Ascending aorta (tissue), 2 donors: ENCODE measurements around the gene SCYL1. TPM values are rescaled to one million over a fixed set of nuclear protein-coding genes. Genes with fewer than 3 reads are reported as not detected.

Source experiments
- DNase-seq, 2 donors: peaks; one replicate each; pipeline ENCODE4 v3.0.0-alpha.2; 2019; ENCODE audit warnings: low spot score in 2 of 2
- H3K27ac ChIP-seq, 2 donors: fragments of 200-600 bp; sonication (generic); one replicate each; pipeline ENCODE4 v1.5.1; 2016 to 2017; ENCODE audit warnings: mild to moderate bottlenecking in 1 of 2
- H3K27me3 ChIP-seq: fragments of 200-600 bp; sonication (generic); one replicate; pipeline ENCODE4 v1.5.1; 2017
- H3K36me3 ChIP-seq, 2 donors: fragments of 200-600 bp; sonication (generic); one replicate each; pipeline ENCODE4 v1.5.1; 2016
- H3K4me1 ChIP-seq, 2 donors: fragments of 200-600 bp; sonication (generic); one replicate each; pipeline ENCODE4 v1.5.1; 2016 to 2017; ENCODE audit warnings: mild to moderate bottlenecking in 1 of 2
- H3K4me3 ChIP-seq, 2 donors: fragments of 200-600 bp; sonication (generic); one replicate each; pipeline ENCODE4 v1.5.1; 2016 to 2017; ENCODE audit warnings: mild to moderate bottlenecking in 1 of 2
- H3K9me3 ChIP-seq, 2 donors: fragments of 200-600 bp; sonication (generic); one replicate each; pipeline ENCODE4 v1.5.1; 2016
- CTCF ChIP-seq, 3 experiments: fragments of 200-600 bp in 2 of 3; fragments of 450-650 bp in 1 of 3; sonication (generic) in 2 of 3; IDR thresholded peaks; one replicate each; pipeline ENCODE4 v1.5.1; 2016 to 2019; ENCODE audit warnings: antibody characterized with exemption in 3 of 3, mild to moderate bottlenecking in 1 of 3, moderate library complexity in 1 of 3
- intact Hi-C: fragments of 100-400 bp; cut with DNase I; formaldehyde crosslinking; loops from one replicate; pipeline ENCODE4 v1.15.1; 2023
- total RNA-seq: library from RNA; depleted of rRNA; stranded (reverse); fragments of >200 nt; gene quantifications from one replicate; pipeline ENCODE4 v1.1.0, GENCODE V29; 2016

The SCYL1 gene
- 220 TPM for total RNA-seq

GRCh38 chr11:65524741-65525545 lies at the start of gene SCYL1:
Gene SCYL1, plus strand, starts transcription at chr11:65525083. Its CDS starts 71 bp downstream, at chr11:65525154.
- peaks cover 32 to 33% of the 10 kb centered on the region in 2 donors for H3K36me3 ChIP-seq
- peaks cover 16 to 18% of the 10 kb centered on the region in 2 donors for H3K4me1 ChIP-seq
- peak in 1 of 2 donors; percentile 86 for DNase-seq
- H3K4me3 ChIP-seq: peak within 1 kb of the TSS; percentile 70 to 90
- H3K27ac ChIP-seq: peak within 1 kb of the TSS; percentile 83 to 95
- H3K9me3 ChIP-seq: no peaks in the 10 kb centered on the region
- no peak for TF ChIP-seq CTCF (IDR thresholded peaks at IDR 0.05)
- intact Hi-C loops: loop anchor here (1.0 to 5.0 kb wide), 4 partner anchors 15 to 168 kb away; partner anchors contain the start of genes FAM89B and MAP3K11
- H3K27me3 ChIP-seq: no peaks in the 10 kb centered on the region

GRCh38 chr11:65476632-65477148 lies 48.2 kb upstream of the SCYL1 start:
- H3K27me3 ChIP-seq: no peaks in the 10 kb centered on the region
- H3K9me3 ChIP-seq: no peaks in the 10 kb centered on the region
- intact Hi-C loops: loop anchor here (2.0 kb wide), 1 partner anchor 58 kb away; no protein-coding TSS in a partner anchor
- peak overlapping the region; percentile 97 to 98 for H3K27ac ChIP-seq
- no peak for DNase-seq
- H3K4me3 ChIP-seq: peak overlapping the region; percentile 73 to 76
- no peak for TF ChIP-seq CTCF (IDR thresholded peaks at IDR 0.05)
- H3K4me1 ChIP-seq: peaks cover 31 to 63% of the 10 kb centered on the region in 2 donors
- H3K36me3 ChIP-seq: no peaks in the 10 kb centered on the region

GRCh38 chr11:65477149-65477965 lies 47.5 kb upstream of the SCYL1 start:
- Histone ChIP-seq H3K27ac (peak overlapping the region; percentile 97 to 98), H3K36me3 (no peaks in the 10 kb centered on the region), H3K9me3 (no peaks in the 10 kb centered on the region), H3K4me1 (peaks cover 28 to 66% of the 10 kb centered on the region in 2 donors), H3K4me3 (peak overlapping the region; percentile 73 to 76), H3K27me3 (no peaks in the 10 kb centered on the region)
- no peak for TF ChIP-seq CTCF (IDR thresholded peaks at IDR 0.05)
- peak; percentile 88 to 98 for DNase-seq
- intact Hi-C loops: loop anchor here (2.0 kb wide), 1 partner anchor 59 kb away; no protein-coding TSS in a partner anchor

GRCh38 chr11:65478388-65479183 lies 46.3 kb upstream of the SCYL1 start:
- peak overlapping the region; percentile 97 to 98 for H3K27ac ChIP-seq
- intact Hi-C loops: loop anchor here (1.0 kb wide), 2 partner anchors 9 to 14 kb away; no protein-coding TSS in a partner anchor
- no peaks in the 10 kb centered on the region for H3K36me3 ChIP-seq
- DNase-seq: peak in 1 of 2 donors; percentile 81
- peaks cover 19 to 54% of the 10 kb centered on the region in 2 donors for H3K4me1 ChIP-seq
- H3K4me3 ChIP-seq: peak overlapping the region; percentile 48 to 76
- no peaks in the 10 kb centered on the region for H3K9me3 ChIP-seq
- no peaks in the 10 kb centered on the region for H3K27me3 ChIP-seq
- no peak for TF ChIP-seq CTCF (IDR thresholded peaks at IDR 0.05)
